ENCODE measurements around the gene PI4KB. TPM values are rescaled to one million over a fixed set of nuclear protein-coding genes. Genes with fewer than 3 reads are reported as not detected.

The PI4KB gene
- total and polyA plus RNA-seq, 9 of the 15 experiments (the other 6 are each of a cell fraction or from before 2014, with no cell fraction given) = 3.1 to 65.4 (median 45.1) TPM

- TF ChIP-seq ZNF444 (CRISPR knock-in tag; IDR thresholded peaks at IDR 0.05) = no peak
- no peak for TF ChIP-seq HMG20B (CRISPR knock-in tag; IDR thresholded peaks at IDR 0.05)
- no peak for TF ChIP-seq MLLT1 (IDR thresholded peaks at IDR 0.05)
- no peak for TF ChIP-seq SAFB2 (IDR thresholded peaks at IDR 0.05; ENCODE audit: borderline replicate concordance, low read depth, low read length, severe bottlenecking)
- TF ChIP-seq POLR2AphosphoS5 (IDR thresholded peaks at IDR 0.05; ENCODE audit: control insufficient read depth, insufficient read depth, low read depth, low read length) = no peak
- no peak for TF ChIP-seq SETDB1 (IDR thresholded peaks at IDR 0.05; ENCODE audit: low read length)
- no peak for TF ChIP-seq EHMT2 (IDR thresholded peaks at IDR 0.05)
- no peak for TF ChIP-seq TAF15 (IDR thresholded peaks at IDR 0.05; ENCODE audit: low read depth, low read length)
Measured at GRCh38 chr1:151325231-151325630, 2.0 kb downstream of the PI4KB start (continued).

GRCh38 chr1:151324390-151324930 lies 2.8 kb downstream of the PI4KB start:
- Histone ChIP-seq H3K27ac (ENCODE audit: extremely low read depth, low read depth, low read length) (no peak overlapping the region), H4K20me1 (replicated peaks; ENCODE audit: control insufficient read depth, insufficient read depth, low read length) (0 out of 2 replicates have a peak, but pooled peaks cover 5% of the 10 kb centered on the region), H3K9me1 (ENCODE audit: control insufficient read depth, insufficient read depth, low read length) (no peaks in the 10 kb centered on the region), H3K4me2 (ENCODE audit: insufficient read depth, low read length) (no peak overlapping the region), H3K36me3 (ENCODE audit: control insufficient read depth, insufficient read depth, low read length) (peaks cover 30% of the 10 kb centered on the region), H3K79me2 (ENCODE audit: control insufficient read depth, insufficient read depth, low read length) (peaks cover 35% of the 10 kb centered on the region), H3K9ac (ENCODE audit: insufficient read depth in 1 of 2, low read depth in 2 of 2, low read length in 2 of 2) (no peak overlapping the region), H3K4me1 (replicated peaks in 1 of 2; ENCODE audit: control insufficient read depth in 2 of 2, insufficient read depth in 2 of 2, low read length in 2 of 2) (peaks cover 3 to 35% of the 10 kb centered on the region in 2 experiments; a peak in 4 of 5 replicates), H3K4me3 (no peak overlapping the region), H3K27me3 (ENCODE audit: control insufficient read depth in 2 of 2, insufficient read depth in 2 of 2, low read length in 2 of 2) (no peaks in the 10 kb centered on the region), H3K9me3 (replicated peaks; ENCODE audit: control insufficient read depth, insufficient read depth, low read depth, low read length) (no peaks in the 10 kb centered on the region), H2AFZ (ENCODE audit: low read depth, low read length) (no peak overlapping the region)
- intact Hi-C loops (cut with micrococcal nuclease) = no loop called here
- POLR2A ChIA-PET = interaction anchor here (0.9 to 12.6 kb wide), 5 partner anchors 14 to 256 kb away, joined by 3 to 156 read pairs (median 3); no protein-coding TSS in a partner anchor
- BruUV-seq (replicated peaks) = no TSS peak
- FAIRE-seq = no peak
- no peak for ATAC-seq
- in situ Hi-C loops (cut with MboI) = no loop called here
- 98% methylated on average over 4 of the region's 4 CpGs for WGBS (ENCODE audit: insufficient coverage, low coverage, missing lambda C conversion rate)
- CTCF ChIA-PET (ENCODE audit: low intra/inter-chr PET ratio) = interaction anchor here (0.6 kb wide), 1 partner anchor 64 kb away, joined by 3 read pairs; no protein-coding TSS in a partner anchor
- no peak for DNase-seq (ENCODE audit: extremely low read depth in 1 of 4, low spot score in 3 of 4)
- no peak for TF ChIP-seq RBM15 (IDR thresholded peaks at IDR 0.05; ENCODE audit: insufficient read depth, low read length)
- TF ChIP-seq TEAD4 (IDR thresholded peaks at IDR 0.05; ENCODE audit: low read length) = no peak
- TF ChIP-seq TEAD4 (CRISPR knock-in tag; IDR thresholded peaks at IDR 0.05; ENCODE audit: borderline replicate concordance) = no peak
- no peak for TF ChIP-seq RREB1 (CRISPR knock-in tag; IDR thresholded peaks at IDR 0.05)
- TF ChIP-seq ZNF224 (CRISPR knock-in tag; IDR thresholded peaks at IDR 0.05) = no peak
- TF ChIP-seq ZBED1 (IDR thresholded peaks at IDR 0.05) = no peak
- no peak for TF ChIP-seq ZFP30 (CRISPR knock-in tag; IDR thresholded peaks at IDR 0.05; ENCODE audit: borderline replicate concordance)
- TF ChIP-seq ELF2 (CRISPR knock-in tag; IDR thresholded peaks at IDR 0.05) = no peak
